Gastrocnemius medialis (tissue), 4 donors: ENCODE measurements around the gene CLMP.

ENCODE experiments used
- POLR2A ChIP-seq, 2 donors: fragments of 450-650 bp; IDR thresholded peaks; one replicate each; pipeline ENCODE4 v1.6.1; 2017; ENCODE audit warnings: antibody characterized with exemption in 2 of 2, mild to moderate bottlenecking in 2 of 2, moderate library complexity in 2 of 2
- TF ChIP-seq, protein P1 (sequence below), 5 experiments: fragments of 450-650 bp in 3 of 5; fragments of 200-600 bp in 2 of 5; sonication (generic) in 2 of 5; IDR thresholded peaks in 4 of 5; conservative IDR thresholded peaks in 1 of 5; 1 replicate in 4 of 5; 2 replicates in 1 of 5; pipeline ENCODE4 v1.5.1; 2016 to 2019; ENCODE audit warnings: antibody characterized with exemption in 5 of 5, mild to moderate bottlenecking in 3 of 5, moderate library complexity in 3 of 5

- TF ChIP-seq POLR2A (IDR thresholded peaks at IDR 0.05) = no peak
- TF ChIP-seq, protein P1, sequence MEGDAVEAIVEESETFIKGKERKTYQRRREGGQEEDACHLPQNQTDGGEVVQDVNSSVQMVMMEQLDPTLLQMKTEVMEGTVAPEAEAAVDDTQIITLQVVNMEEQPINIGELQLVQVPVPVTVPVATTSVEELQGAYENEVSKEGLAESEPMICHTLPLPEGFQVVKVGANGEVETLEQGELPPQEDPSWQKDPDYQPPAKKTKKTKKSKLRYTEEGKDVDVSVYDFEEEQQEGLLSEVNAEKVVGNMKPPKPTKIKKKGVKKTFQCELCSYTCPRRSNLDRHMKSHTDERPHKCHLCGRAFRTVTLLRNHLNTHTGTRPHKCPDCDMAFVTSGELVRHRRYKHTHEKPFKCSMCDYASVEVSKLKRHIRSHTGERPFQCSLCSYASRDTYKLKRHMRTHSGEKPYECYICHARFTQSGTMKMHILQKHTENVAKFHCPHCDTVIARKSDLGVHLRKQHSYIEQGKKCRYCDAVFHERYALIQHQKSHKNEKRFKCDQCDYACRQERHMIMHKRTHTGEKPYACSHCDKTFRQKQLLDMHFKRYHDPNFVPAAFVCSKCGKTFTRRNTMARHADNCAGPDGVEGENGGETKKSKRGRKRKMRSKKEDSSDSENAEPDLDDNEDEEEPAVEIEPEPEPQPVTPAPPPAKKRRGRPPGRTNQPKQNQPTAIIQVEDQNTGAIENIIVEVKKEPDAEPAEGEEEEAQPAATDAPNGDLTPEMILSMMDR (IDR thresholded peaks at IDR 0.05 in 4 of 5, conservative IDR thresholded peaks at IDR 0.05 in 1 of 5) = no peak
Measured at GRCh38 chr11:123213307-123213771, 18.3 kb upstream of the CLMP start.
